ENCODE measurements around the gene ANKRD40.
"Not testable (repeated sequence)": the region's sequence is repeated elsewhere in the genome, so short reads cannot be mapped to it uniquely, and the experiment has no call there.

ANKRD40 gene

GRCh38 chr17:50685334-50685665 lies 22.4 kb downstream of the ANKRD40 start:
- no peak for DNase-seq

GRCh38 chr17:50684612-50685333 lies 22.9 kb downstream of the ANKRD40 start:
- peak; percentile 29 to 82 for DNase-seq

GRCh38 chr17:50684288-50684611 lies 23.5 kb downstream of the ANKRD40 start:
- no peak for DNase-seq

GRCh38 chr17:50683434-50684287 lies 24.1 kb downstream of the ANKRD40 start:
- DNase-seq: no peak

- DNase-seq: no peak
These were observed 24.8 kb downstream of the ANKRD40 start for GRCh38 chr17:50682938-50683337.

GRCh38 chr17:50682441-50682840 lies 25.3 kb downstream of the ANKRD40 start:
- no peak for DNase-seq

- DNase-seq: peak; percentile 54 to 80
These were observed 26.2 kb downstream of the ANKRD40 start for GRCh38 chr17:50681263-50682200.

GRCh38 chr17:50680543-50681262 lies 27.0 kb downstream of the ANKRD40 start:
- not testable (repeated sequence) for DNase-seq

- DNase-seq: no peak
These were observed 27.6 kb downstream of the ANKRD40 start for GRCh38 chr17:50680126-50680525.

- no peak for DNase-seq
These were observed 28.6 kb downstream of the ANKRD40 start for GRCh38 chr17:50679008-50679544.

- no peak for DNase-seq
These were observed 29.8 kb downstream of the ANKRD40 start for GRCh38 chr17:50677851-50678375.

- no peak for DNase-seq
These were observed 31.4 kb downstream of the ANKRD40 start for GRCh38 chr17:50676065-50676975.

- no peak for DNase-seq
These were observed 32.1 kb downstream of the ANKRD40 start for GRCh38 chr17:50675627-50676026.

- DNase-seq: no peak
These were observed 32.5 kb downstream of the ANKRD40 start for GRCh38 chr17:50675190-50675589.

GRCh38 chr17:50672831-50673551 lies 34.7 kb downstream of the ANKRD40 start:
- no peak for DNase-seq

GRCh38 chr17:50672071-50672470 lies 35.6 kb downstream of the ANKRD40 start:
- DNase-seq: no peak

- no peak for DNase-seq
These were observed 38.7 kb downstream of the ANKRD40 start for GRCh38 chr17:50668838-50669581.

- DNase-seq: no peak
These were observed 39.5 kb downstream of the ANKRD40 start for GRCh38 chr17:50668025-50668837.

Data from NCI-H526 (cell line).